GM18499 (cell line): Measurements from ENCODE around the gene FBXL2.
"Not testable (repeated sequence)": the region's sequence is repeated elsewhere in the genome, so short reads cannot be mapped to it uniquely, and the experiment has no call there.

Source experiments
- ATAC-seq: cut with Tn5 transposase; IDR thresholded peaks from one replicate; pipeline ENCODE4 v1.9.1; 2021; ENCODE audit warnings: moderate number of reproducible peaks; ENCODE audit not compliant: insufficient read depth, unreplicated experiment

FBXL2 gene

GRCh38 chr3:33313331-33313730 lies 36.1 kb downstream of the FBXL2 start:
- no peak for ATAC-seq

- ATAC-seq: no peak
Measured at GRCh38 chr3:33314993-33315392, 37.8 kb downstream of the FBXL2 start.

GRCh38 chr3:33315826-33316225 lies 38.6 kb downstream of the FBXL2 start:
- ATAC-seq: no peak

- ATAC-seq: no peak
Measured at GRCh38 chr3:33317963-33318709, 40.9 kb downstream of the FBXL2 start.

- no peak for ATAC-seq
Measured at GRCh38 chr3:33318710-33319380, 41.6 kb downstream of the FBXL2 start.

GRCh38 chr3:33322412-33322811 lies 45.2 kb downstream of the FBXL2 start:
- no peak for ATAC-seq

GRCh38 chr3:33331414-33331813 lies 54.2 kb downstream of the FBXL2 start:
- no peak for ATAC-seq

- no peak for ATAC-seq
Measured at GRCh38 chr3:33334364-33334763, 57.1 kb downstream of the FBXL2 start.

- ATAC-seq: not testable (repeated sequence)
Measured at GRCh38 chr3:33338936-33339465, 61.8 kb downstream of the FBXL2 start.

GRCh38 chr3:33339758-33340157 lies 62.5 kb downstream of the FBXL2 start:
- no peak for ATAC-seq

GRCh38 chr3:33355611-33356010 lies 78.4 kb downstream of the FBXL2 start:
- ATAC-seq: no peak

- no peak for ATAC-seq
Measured at GRCh38 chr3:33358172-33358781, 81.0 kb downstream of the FBXL2 start.

GRCh38 chr3:33360136-33360825 lies 83.0 kb downstream of the FBXL2 start:
- ATAC-seq: no peak

GRCh38 chr3:33363113-33363800 lies 86.0 kb downstream of the FBXL2 start:
- no peak for ATAC-seq

GRCh38 chr3:33364060-33364459 lies 86.8 kb downstream of the FBXL2 start:
- no peak for ATAC-seq

GRCh38 chr3:33364531-33365128 lies 87.4 kb downstream of the FBXL2 start:
- no peak for ATAC-seq

GRCh38 chr3:33372218-33373081 lies 95.2 kb downstream of the FBXL2 start:
- ATAC-seq: no peak

- ATAC-seq: no peak
Measured at GRCh38 chr3:33373082-33373437, 95.8 kb downstream of the FBXL2 start.

GRCh38 chr3:33377489-33377888 lies 100.2 kb downstream of the FBXL2 start:
- no peak for ATAC-seq
